HepG2 (cell line): ENCODE data around the gene CPNE1. TPM values are rescaled to one million over a fixed set of nuclear protein-coding genes. Genes with fewer than 3 reads are reported as not detected.

ENCODE experiments used
- ARID3A ChIP-seq: IDR thresholded peaks from 2 replicates; pipeline ENCODE4 v1.6.1; 2012; ENCODE audit warnings: low read depth, low read length, improper control_type of control experiment
- ARID5B ChIP-seq: IDR thresholded peaks from 2 replicates; pipeline ENCODE4 v1.4.0; 2020; ENCODE audit warnings: mild to moderate bottlenecking, missing genetic modification reagents
- BATF2 ChIP-seq: sonication (generic); formaldehyde crosslinking; IDR thresholded peaks from 2 replicates; pipeline ENCODE4 v1.8.0; 2022; ENCODE audit warnings: mild to moderate bottlenecking, missing genetic modification reagents, moderate library complexity
- CC2D1A ChIP-seq: sonication (generic); formaldehyde crosslinking; IDR thresholded peaks from 2 replicates; pipeline ENCODE4 v1.8.1; 2023; ENCODE audit warnings: mild to moderate bottlenecking, missing genetic modification reagents
- HNRNPK ChIP-seq: fragments of 200-400 bp; formaldehyde crosslinking; IDR thresholded peaks from 2 replicates; pipeline ENCODE4 v1.6.1; 2018; ENCODE audit warnings: low read length, low read depth, moderate library complexity, mild to moderate bottlenecking; ENCODE audit not compliant: poor library complexity, severe bottlenecking
- KLF11 ChIP-seq: IDR thresholded peaks from 2 replicates; pipeline ENCODE4 v1.6.1; 2016; ENCODE audit warnings: missing compliant biosample characterization
- NFKB2 ChIP-seq: sonication (generic); formaldehyde crosslinking; IDR thresholded peaks from 2 replicates; pipeline ENCODE4 v1.4.0; 2020; ENCODE audit warnings: missing genetic modification reagents, borderline replicate concordance
- RBFOX2 ChIP-seq: fragments of 200-400 bp; formaldehyde crosslinking; IDR thresholded peaks from 2 replicates; pipeline ENCODE4 v1.6.1; 2017; ENCODE audit warnings: low read depth, mild to moderate bottlenecking, low read length
- ZBTB20 ChIP-seq: sonication (generic); formaldehyde crosslinking; IDR thresholded peaks from 2 replicates; pipeline ENCODE4 v1.8.1; 2023; ENCODE audit warnings: missing genetic modification reagents, low read depth, mild to moderate bottlenecking, borderline replicate concordance
- ZBTB40 ChIP-seq, 2 experiments: fragments of 450-650 bp in 1 of 2; sonication (generic) in 1 of 2; formaldehyde crosslinking in 1 of 2; IDR thresholded peaks; 2 replicates each; pipeline versions ENCODE4 v1.6.1 to v1.8.0; 2016 to 2022; ENCODE audit warnings: antibody characterized with exemption in 1 of 2, mild to moderate bottlenecking in 1 of 2, missing genetic modification reagents in 1 of 2
- ZNF207 ChIP-seq: fragments of 450-650 bp; IDR thresholded peaks from 2 replicates; pipeline ENCODE4 v1.6.1; 2016; ENCODE audit warnings: antibody characterized with exemption, borderline replicate concordance
- ZNF7 ChIP-seq: IDR thresholded peaks from 2 replicates; pipeline ENCODE4 v1.6.1; 2016; ENCODE audit warnings: missing biosample characterization, missing genetic modification reagents
- polyA plus RNA-seq, 8 experiments: library from polyadenylated mRNA; depleted of rRNA in 3 of 8; stranded (reverse) in 7 of 8; unstranded in 1 of 8; fragments of >200 nt; fragmentation: Illumina TruSeq in 4 of 8; extraction: Trizol in 4 of 8; gene quantifications; 2 replicates each; pipeline versions ENCODE4 v1.2.1 to v1.2.3, GENCODE V29; 2011 to 2016; ENCODE audit warnings: low read depth in 4 of 8, missing spikeins in 1 of 8, mixed read lengths in 1 of 8; ENCODE audit not compliant: insufficient read depth in 1 of 8
- total RNA-seq, 5 experiments: library from RNA; depleted of rRNA; stranded (reverse); fragments of >200 nt; fragmentation: Illumina TruSeq; extraction: Trizol; gene quantifications; 2 replicates each; pipeline ENCODE4 v1.2.3, GENCODE V29; 2016; ENCODE audit warnings: low read depth in 1 of 5

The CPNE1 gene
- total and polyA plus RNA-seq, 2 of the 13 experiments (the other 11 are each of a cell fraction or from before 2014, with no cell fraction given): 408 to 431 TPM

- TF ChIP-seq ZBTB40 (IDR thresholded peaks at IDR 0.05): no peak
- TF ChIP-seq ZBTB40 (CRISPR knock-in tag; IDR thresholded peaks at IDR 0.05): no peak
- TF ChIP-seq HNRNPK: peak; percentile 2
- peak; percentile 81 for TF ChIP-seq RBFOX2
- no peak for TF ChIP-seq CC2D1A (CRISPR knock-in tag)
- TF ChIP-seq ZBTB20: no peak
- no peak for TF ChIP-seq BATF2 (CRISPR knock-in tag)
- TF ChIP-seq KLF11 (CRISPR knock-in tag): no peak
- no peak for TF ChIP-seq NFKB2 (CRISPR knock-in tag)
- no peak for TF ChIP-seq ZNF7 (CRISPR knock-in tag)
- no peak for TF ChIP-seq ARID3A
- no peak for TF ChIP-seq ZNF207
- TF ChIP-seq ARID5B: no peak
These were observed 38.4 kb upstream of the CPNE1 start (continued) for GRCh38 chr20:35702824-35703695.
